K562 (cell line): ENCODE data around the gene HDHD2. TPM values are rescaled to one million over a fixed set of nuclear protein-coding genes. Genes with fewer than 3 reads are reported as not detected.

Experiments
- CREM ChIP-seq: IDR thresholded peaks from 2 replicates; pipeline ENCODE4 v1.6.1; 2014; ENCODE audit warnings: antibody characterized with exemption, low read depth
- HDAC8 ChIP-seq: fragments of 450-650 bp; IDR thresholded peaks from 2 replicates; pipeline ENCODE4 v1.6.1; 2016; ENCODE audit warnings: mild to moderate bottlenecking, missing genetic modification characterization, moderate library complexity, missing compliant biosample characterization
- KDM4B ChIP-seq, 2 experiments: fragments of 450-650 bp in 1 of 2; sonication (generic) in 1 of 2; IDR thresholded peaks; 2 replicates each; pipeline ENCODE4 v1.6.1; 2016 to 2017; ENCODE audit warnings: borderline replicate concordance in 2 of 2, antibody characterized with exemption in 1 of 2, low read depth in 1 of 2, mild to moderate bottlenecking in 1 of 2
- L3MBTL2 ChIP-seq: fragments of 450-650 bp; IDR thresholded peaks from 2 replicates; pipeline ENCODE4 v1.6.1; 2016; ENCODE audit warnings: mild to moderate bottlenecking, moderate library complexity
- MAZ ChIP-seq, 2 experiments: fragments of 450-650 bp in 1 of 2; sonication (generic) in 1 of 2; formaldehyde crosslinking; IDR thresholded peaks in 1 of 2; conservative IDR thresholded peaks in 1 of 2; 2 replicates each; pipeline versions ENCODE4 v1.4.0 to v1.5.0; 2020; ENCODE audit warnings: mild to moderate bottlenecking in 1 of 2, missing genetic modification reagents in 1 of 2
- MYC ChIP-seq, 2 experiments: fragments of 250-450 bp in 1 of 2; sonication (Bioruptor Pico) in 1 of 2; IDR thresholded peaks; 2 replicates each; pipeline versions ENCODE4 v1.5.1 to v1.6.1; 2012 to 2021; ENCODE audit warnings: low read depth in 2 of 2, borderline replicate concordance in 1 of 2, improper control_type of control experiment in 1 of 2, low read length in 1 of 2, mild to moderate bottlenecking in 1 of 2, moderate library complexity in 1 of 2
- RBM17 ChIP-seq: fragments of 200-400 bp; formaldehyde crosslinking; IDR thresholded peaks from 2 replicates; pipeline ENCODE4 v1.6.1; 2017; ENCODE audit warnings: low read depth, mild to moderate bottlenecking, low read length, borderline replicate concordance
- SMC3 ChIP-seq: conservative IDR thresholded peaks from 2 replicates; pipeline ENCODE4 v1.6.1; 2011; ENCODE audit warnings: low read depth, low read length, improper control_type of control experiment; ENCODE audit not compliant: insufficient read depth
- STAT5A ChIP-seq: IDR thresholded peaks from 2 replicates; pipeline ENCODE4 v1.6.1; 2012; ENCODE audit warnings: low read length, inconsistent platforms, borderline replicate concordance
- TEAD1 ChIP-seq, 2 experiments: fragments of 450-650 bp in 1 of 2; sonication (generic) in 1 of 2; formaldehyde crosslinking; IDR thresholded peaks; 2 replicates each; pipeline versions ENCODE4 v1.4.0 to v1.8.0; 2020 to 2022; ENCODE audit warnings: mild to moderate bottlenecking in 2 of 2, missing genetic modification reagents in 1 of 2
- polyA plus RNA-seq, 8 experiments: library from polyadenylated mRNA; depleted of rRNA in 4 of 8; stranded (reverse) in 5 of 8; unstranded in 3 of 8; fragments of >200 nt; fragmentation: Nextera tagmentation in 2 of 8; fragmentation: Illumina TruSeq in 1 of 8; extraction: Ambion mirVana in 2 of 8; extraction: Trizol in 1 of 8; gene quantifications; 2 replicates each; pipeline versions ENCODE4 v1.2.1 to v1.2.3, GENCODE V29; 2011 to 2014; ENCODE audit warnings: inconsistent platforms in 1 of 8, missing spikeins in 1 of 8
- total RNA-seq, 7 experiments: library from RNA; depleted of rRNA in 6 of 7; stranded (reverse); fragments of >200 nt in 6 of 7; fragmentation: Illumina TruSeq in 2 of 7; extraction: Trizol in 2 of 7; gene quantifications; 2 replicates each; pipeline versions ENCODE4 v1.2.1 to v1.2.3, GENCODE V29; 2011 to 2021; ENCODE audit warnings: low replicate concordance in 1 of 7
- TF ChIP-seq, protein P1 (sequence below): fragments of 250-450 bp; sonication (Bioruptor Pico); IDR thresholded peaks from 2 replicates; pipeline ENCODE4 v1.5.0; 2021; ENCODE audit warnings: mild to moderate bottlenecking, borderline replicate concordance

Gene HDHD2
- total and polyA plus RNA-seq, 9 of the 15 experiments (the other 6 are each of a cell fraction or from before 2014, with no cell fraction given): 6.8 to 25.2 (median 21.5) TPM

GRCh38 chr18:47150029-47150823 lies at the start of gene HDHD2 (continued):
- TF ChIP-seq, protein P1, sequence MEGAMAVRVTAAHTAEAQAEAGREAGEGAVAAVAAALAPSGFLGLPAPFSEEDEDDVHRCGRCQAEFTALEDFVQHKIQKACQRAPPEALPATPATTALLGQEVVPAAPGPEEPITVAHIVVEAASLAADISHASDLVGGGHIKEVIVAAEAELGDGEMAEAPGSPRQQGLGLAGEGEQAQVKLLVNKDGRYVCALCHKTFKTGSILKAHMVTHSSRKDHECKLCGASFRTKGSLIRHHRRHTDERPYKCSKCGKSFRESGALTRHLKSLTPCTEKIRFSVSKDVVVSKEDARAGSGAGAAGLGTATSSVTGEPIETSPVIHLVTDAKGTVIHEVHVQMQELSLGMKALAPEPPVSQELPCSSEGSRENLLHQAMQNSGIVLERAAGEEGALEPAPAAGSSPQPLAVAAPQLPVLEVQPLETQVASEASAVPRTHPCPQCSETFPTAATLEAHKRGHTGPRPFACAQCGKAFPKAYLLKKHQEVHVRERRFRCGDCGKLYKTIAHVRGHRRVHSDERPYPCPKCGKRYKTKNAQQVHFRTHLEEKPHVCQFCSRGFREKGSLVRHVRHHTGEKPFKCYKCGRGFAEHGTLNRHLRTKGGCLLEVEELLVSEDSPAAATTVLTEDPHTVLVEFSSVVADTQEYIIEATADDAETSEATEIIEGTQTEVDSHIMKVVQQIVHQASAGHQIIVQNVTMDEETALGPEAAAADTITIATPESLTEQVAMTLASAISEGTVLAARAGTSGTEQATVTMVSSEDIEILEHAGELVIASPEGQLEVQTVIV (CRISPR knock-in tag): no peak
- TF ChIP-seq MAZ (CRISPR knock-in tag; conservative IDR thresholded peaks at IDR 0.05 in 1 of 2, IDR thresholded peaks at IDR 0.05 in 1 of 2) (peak in 1 of 2 experiments; percentile 14; a peak in 1 of 4 replicates), CREM (0 out of 2 replicates have a peak, but pooled peaks have one; percentile 25), KDM4B (IDR thresholded peaks at IDR 0.05; ENCODE audit: borderline replicate concordance in 2 of 2, low read depth in 1 of 2) (0 out of 4 replicates have a peak, but pooled peaks of 1 of the 2 experiments have one; percentile 44), TEAD1 (CRISPR knock-in tag; IDR thresholded peaks at IDR 0.05) (peak in 1 of 2 experiments; percentile 55; a peak in 1 of 4 replicates), RBM17 (no peak), MYC (IDR thresholded peaks at IDR 0.05; ENCODE audit: low read depth, low read length) (0 out of 2 replicates have a peak, but pooled peaks have one; percentile 15), MYC (CRISPR knock-in tag; IDR thresholded peaks at IDR 0.05; ENCODE audit: borderline replicate concordance, low read depth) (no peak), SMC3 (no peak), STAT5A (no peak), HDAC8 (no peak), L3MBTL2 (peak; percentile 20; the same call in 1 of the 2 replicates)
